Activated T-helper 1 cell treated with Interleukin-2 at 50 U/mL for 16 hours (primary cell): ENCODE results near the gene IL9.

ENCODE experiments used
- DNase-seq: peaks from one replicate; pipeline ENCODE4 v3.0.0-alpha.2; 2020; ENCODE audit warnings: low read depth

The IL9 gene

DNA sequence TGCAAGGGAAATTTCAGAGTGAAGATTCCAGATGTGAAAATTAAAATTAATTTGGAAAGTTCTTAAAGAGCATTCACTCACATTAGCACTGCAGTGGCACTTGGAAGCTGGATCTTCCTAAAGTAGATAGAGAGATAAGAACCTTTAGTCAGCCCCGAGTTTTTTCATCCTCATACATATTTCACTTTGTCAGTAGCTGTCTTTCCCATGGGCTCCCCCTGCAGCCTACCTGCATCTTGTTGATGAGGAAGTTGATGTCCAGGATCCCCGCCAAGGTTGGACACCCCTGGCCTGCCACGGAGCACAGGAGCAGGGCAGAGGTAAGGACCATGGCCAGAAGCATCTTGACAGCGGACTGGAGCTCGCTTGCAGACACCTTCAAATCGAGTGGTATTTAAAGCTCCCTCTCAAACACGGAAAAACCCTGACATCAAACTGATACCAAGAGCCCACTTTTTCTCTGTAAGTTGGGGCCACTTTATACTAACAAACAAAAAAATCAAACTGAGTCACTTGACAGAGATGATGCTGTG lies at the start of gene IL9:
Gene IL9 (minus strand): TSS at position 368 of the 533 bp plus-strand sequence. CDS start 25 bp downstream, at position 343.
- no peak for DNase-seq

DNA sequence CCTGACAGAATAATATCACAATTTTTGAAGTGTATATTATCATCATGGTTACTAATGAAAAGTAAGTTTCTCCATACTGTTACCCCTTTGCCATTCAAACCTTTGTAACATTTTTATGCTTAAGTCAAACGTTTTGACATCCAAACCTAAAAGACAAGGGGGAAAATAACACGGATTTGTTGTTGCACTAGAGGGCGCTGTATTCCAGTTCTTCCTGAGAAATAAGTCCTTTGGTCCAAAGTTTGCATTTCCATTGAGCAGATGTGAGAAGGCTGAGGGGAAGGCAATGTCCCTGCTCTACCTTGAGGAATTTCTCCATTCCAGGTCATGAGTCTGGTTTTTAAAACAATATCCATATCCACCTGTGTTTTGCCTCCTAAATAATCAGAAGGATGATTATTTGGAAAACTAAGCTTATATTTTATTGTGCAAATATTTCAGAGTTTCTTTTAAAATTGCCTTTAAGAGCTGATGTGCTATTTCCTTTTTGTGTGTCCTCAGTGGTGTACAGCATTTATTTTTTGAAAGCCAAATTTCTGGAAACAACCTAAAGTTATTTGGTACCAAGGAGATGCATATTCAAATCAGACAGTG lies 49.4 kb upstream of the IL9 start:
- no peak for DNase-seq

DNA sequence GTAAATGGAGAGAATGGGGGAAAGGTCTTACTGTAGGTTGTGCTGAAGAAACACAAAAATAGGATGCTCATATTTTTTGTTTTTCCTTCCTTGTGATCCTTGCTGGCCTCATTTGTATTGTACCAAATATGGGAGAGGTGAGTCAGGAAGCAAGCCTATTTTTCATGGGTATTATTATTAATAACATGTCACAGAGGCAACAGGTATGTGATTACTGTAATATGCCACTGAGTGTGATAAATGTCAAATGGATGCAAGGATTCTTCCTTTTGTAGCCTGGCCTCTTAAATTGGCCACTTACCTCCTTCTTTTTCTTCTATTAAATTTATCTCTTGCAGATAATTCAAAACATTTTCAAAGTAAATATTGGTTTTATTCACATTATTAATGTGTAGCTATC lies 48.9 kb upstream of the IL9 start:
- no peak for DNase-seq

GRCh38 chr5:135942202-135942771 lies 46.6 kb upstream of the IL9 start:
- DNase-seq, result no peak

DNA sequence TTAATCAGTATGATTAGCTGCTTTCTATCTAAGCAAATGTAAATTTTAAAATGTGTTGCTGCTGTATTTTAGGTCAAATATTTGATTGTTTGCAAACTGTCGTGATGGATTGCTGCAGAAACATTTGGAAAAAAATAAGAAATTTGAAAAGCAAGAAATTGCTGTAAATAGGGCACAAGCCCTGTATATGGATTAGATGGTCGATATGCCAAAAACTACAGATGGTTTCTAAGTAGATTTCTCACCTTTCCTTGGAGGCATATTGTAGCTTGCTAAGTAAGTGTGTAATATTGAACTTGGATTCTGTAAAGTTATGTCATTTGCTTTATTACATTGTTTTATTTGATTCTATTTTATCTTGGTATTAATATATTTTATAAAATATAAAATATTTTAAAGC lies 46.1 kb upstream of the IL9 start:
- no peak for DNase-seq

GRCh38 chr5:135937245-135937911 lies 41.7 kb upstream of the IL9 start:
- DNase-seq, result no peak

GRCh38 chr5:135934939-135935338 lies 39.3 kb upstream of the IL9 start:
- no peak for DNase-seq

GRCh38 chr5:135930949-135931295 lies 35.3 kb upstream of the IL9 start:
- no peak for DNase-seq

GRCh38 chr5:135930029-135930948 lies 34.6 kb upstream of the IL9 start:
- no peak for DNase-seq

- no peak for DNase-seq
These were observed 25.7 kb upstream of the IL9 start for GRCh38 chr5:135921388-135921787.

DNA sequence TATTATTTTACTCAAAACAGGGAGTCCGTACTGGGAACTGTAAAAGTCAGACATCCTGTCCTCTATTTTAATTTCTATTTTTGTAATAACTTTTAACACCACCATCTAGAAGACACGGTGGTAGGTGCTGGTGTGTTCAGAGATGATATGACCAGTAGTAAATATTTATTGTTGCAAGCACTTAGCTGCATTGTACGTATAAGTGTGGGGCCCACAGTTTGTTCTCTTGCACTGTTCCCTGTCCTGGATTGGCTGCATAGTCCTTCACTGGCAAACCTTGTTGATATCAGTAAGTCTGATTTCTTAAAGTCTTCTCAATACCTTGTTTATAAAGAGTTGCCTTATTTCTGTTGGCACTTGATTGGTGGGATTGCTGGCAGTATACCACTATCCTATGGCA lies 24.6 kb upstream of the IL9 start:
- no peak for DNase-seq

GRCh38 chr5:135916638-135917263 lies 21.1 kb upstream of the IL9 start:
- DNase-seq, result no peak

GRCh38 chr5:135915466-135916001 lies 19.9 kb upstream of the IL9 start:
- no peak for DNase-seq

GRCh38 chr5:135913713-135914626 lies 18.3 kb upstream of the IL9 start:
- no peak for DNase-seq

DNA sequence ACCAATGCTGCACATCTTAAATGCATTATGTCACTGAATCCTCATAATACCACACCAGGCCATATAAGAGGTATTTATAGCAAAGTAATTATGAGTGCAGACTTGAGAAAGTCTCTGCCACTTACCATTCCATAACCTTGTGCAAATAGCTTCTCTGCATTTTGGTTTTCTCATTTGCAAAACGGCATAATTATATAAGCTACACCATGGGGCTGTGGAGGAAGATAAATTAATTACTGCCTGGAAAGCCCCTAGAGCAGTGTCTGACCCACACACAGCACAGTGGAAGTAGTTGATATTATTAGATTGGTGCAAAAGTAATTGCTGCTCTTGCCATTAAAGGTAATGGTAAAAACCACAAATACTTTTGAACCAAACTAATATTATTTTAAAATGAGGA lies 9.5 kb upstream of the IL9 start:
- DNase-seq, result no peak

- DNase-seq, result no peak
These were observed 6.0 kb upstream of the IL9 start for GRCh38 chr5:135901633-135902032.

- DNase-seq, result no peak
These were observed 4.6 kb upstream of the IL9 start for GRCh38 chr5:135900276-135900675.

DNA sequence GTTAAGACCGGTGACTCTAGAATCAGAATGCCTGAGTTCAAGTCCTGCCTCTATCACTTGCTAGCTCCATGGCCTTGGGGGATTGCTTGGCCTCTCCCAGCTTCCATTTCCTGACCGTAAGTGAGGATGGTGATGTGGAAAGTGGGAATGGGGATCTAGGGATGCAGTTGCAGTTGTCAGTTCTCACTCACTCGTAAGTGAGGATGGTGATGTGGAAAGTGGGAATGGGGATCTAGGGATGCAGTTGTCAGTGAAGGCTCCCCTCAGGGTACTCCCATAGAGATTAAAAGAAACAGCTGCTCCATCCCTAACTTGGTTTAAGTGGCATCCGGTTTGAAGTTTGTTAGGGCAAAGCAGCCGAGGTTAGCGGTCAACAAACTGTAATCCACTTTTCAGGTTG lies 3.0 kb upstream of the IL9 start:
- no peak for DNase-seq

GRCh38 chr5:135894789-135895188 lies 852 bp downstream of the IL9 start:
- DNase-seq, result no peak

DNA sequence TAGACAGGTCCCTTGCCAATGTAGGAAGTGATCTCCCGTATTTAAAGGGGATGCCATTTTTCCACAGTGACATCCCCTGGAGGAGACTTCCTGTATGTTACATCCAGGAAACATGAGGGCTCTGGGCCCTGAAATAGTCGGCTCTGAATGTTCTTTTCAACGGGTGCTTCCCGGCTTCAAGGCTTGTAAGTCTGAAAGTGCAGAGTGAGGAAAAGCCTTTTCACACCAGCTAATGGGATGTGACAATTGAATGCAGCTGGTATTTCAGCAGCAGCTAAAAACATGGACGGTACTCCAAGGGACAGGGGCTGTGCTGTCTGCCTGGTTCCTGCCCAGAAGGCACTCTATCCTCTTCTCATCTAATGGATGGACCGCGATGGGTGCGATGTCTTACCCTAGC lies 1.4 kb downstream of the IL9 start:
- DNase-seq, result no peak

GRCh38 chr5:135891791-135892190 lies 3.9 kb downstream of the IL9 start:
- DNase-seq, result no peak
